Measurements from ENCODE around the gene AKAP6.

The AKAP6 gene

GRCh38 chr14:32602699-32603098 lies 273.6 kb downstream of the AKAP6 start:
- no peak overlapping the region for H2AFZ ChIP-seq (ENCODE audit: low read length)

GRCh38 chr14:32603992-32604565 lies 275.0 kb downstream of the AKAP6 start:
- H3F3A ChIP-seq (ENCODE audit: insufficient read depth, low read length): no peaks in the 10 kb centered on the region
- no peaks in the 10 kb centered on the region for H3K27me3 ChIP-seq (ENCODE audit: insufficient read depth, low read length)
- no peak overlapping the region for H3K9ac ChIP-seq (ENCODE audit: low read length)
- H4K20me1 ChIP-seq (ENCODE audit: insufficient read depth, low read length): no peaks in the 10 kb centered on the region
- no peaks in the 10 kb centered on the region for H3K36me3 ChIP-seq (ENCODE audit: insufficient read depth, low read length)
- no peaks in the 10 kb centered on the region for H3K4me1 ChIP-seq (ENCODE audit: insufficient read depth, low read length, severe bottlenecking)
- no peaks in the 10 kb centered on the region for H3K9me3 ChIP-seq (ENCODE audit: low read length)
- H3K79me2 ChIP-seq (ENCODE audit: insufficient read depth, low read length): no peaks in the 10 kb centered on the region
- no peak overlapping the region for H3K4me3 ChIP-seq (ENCODE audit: low read depth, low read length, poor library complexity, severe bottlenecking)
- TF ChIP-seq EZH2 (IDR thresholded peaks at IDR 0.05; ENCODE audit: borderline replicate concordance, low read length): no peak
- TF ChIP-seq CTCF (IDR thresholded peaks at IDR 0.05; ENCODE audit: low read length): no peak
- no peak overlapping the region for H3K27ac ChIP-seq (ENCODE audit: low read depth, low read length, poor library complexity, severe bottlenecking)
- H3K9me2 ChIP-seq (ENCODE audit: low read depth, low read length): no peaks in the 10 kb centered on the region
- H3K4me2 ChIP-seq (ENCODE audit: low read length): no peak overlapping the region
- no peak overlapping the region for H2AFZ ChIP-seq (ENCODE audit: low read length)

More at GRCh38 chr14:32602699-32603098, 273.6 kb downstream of the AKAP6 start:
- no peaks in the 10 kb centered on the region for H3K9me3 ChIP-seq (ENCODE audit: low read length)
- H3K79me2 ChIP-seq (ENCODE audit: insufficient read depth, low read length): no peaks in the 10 kb centered on the region
- H3F3A ChIP-seq (ENCODE audit: insufficient read depth, low read length): no peaks in the 10 kb centered on the region
- H4K20me1 ChIP-seq (ENCODE audit: insufficient read depth, low read length): no peaks in the 10 kb centered on the region
- no peak overlapping the region for H3K4me2 ChIP-seq (ENCODE audit: low read length)
- no peaks in the 10 kb centered on the region for H3K36me3 ChIP-seq (ENCODE audit: insufficient read depth, low read length)
- H3K4me3 ChIP-seq (ENCODE audit: low read depth, low read length, poor library complexity, severe bottlenecking): no peak overlapping the region
- no peak for TF ChIP-seq CTCF (IDR thresholded peaks at IDR 0.05; ENCODE audit: low read length)
- TF ChIP-seq EZH2 (IDR thresholded peaks at IDR 0.05; ENCODE audit: borderline replicate concordance, low read length): no peak
- no peaks in the 10 kb centered on the region for H3K4me1 ChIP-seq (ENCODE audit: insufficient read depth, low read length, severe bottlenecking)
- no peaks in the 10 kb centered on the region for H3K27me3 ChIP-seq (ENCODE audit: insufficient read depth, low read length)
- H3K27ac ChIP-seq (ENCODE audit: low read depth, low read length, poor library complexity, severe bottlenecking): no peak overlapping the region
- no peaks in the 10 kb centered on the region for H3K9me2 ChIP-seq (ENCODE audit: low read depth, low read length)
- no peak overlapping the region for H3K9ac ChIP-seq (ENCODE audit: low read length)

GRCh38 chr14:32606301-32606700 lies 277.2 kb downstream of the AKAP6 start:
- H3K79me2 ChIP-seq (ENCODE audit: insufficient read depth, low read length): no peaks in the 10 kb centered on the region
- H4K20me1 ChIP-seq (ENCODE audit: insufficient read depth, low read length): no peaks in the 10 kb centered on the region
- no peaks in the 10 kb centered on the region for H3K9me2 ChIP-seq (ENCODE audit: low read depth, low read length)
- no peak overlapping the region for H2AFZ ChIP-seq (ENCODE audit: low read length)
- no peak overlapping the region for H3K4me3 ChIP-seq (ENCODE audit: low read depth, low read length, poor library complexity, severe bottlenecking)
- no peaks in the 10 kb centered on the region for H3K36me3 ChIP-seq (ENCODE audit: insufficient read depth, low read length)
- no peak overlapping the region for H3K27ac ChIP-seq (ENCODE audit: low read depth, low read length, poor library complexity, severe bottlenecking)
- H3F3A ChIP-seq (ENCODE audit: insufficient read depth, low read length): no peaks in the 10 kb centered on the region
- no peaks in the 10 kb centered on the region for H3K4me1 ChIP-seq (ENCODE audit: insufficient read depth, low read length, severe bottlenecking)
- H3K27me3 ChIP-seq (ENCODE audit: insufficient read depth, low read length): no peaks in the 10 kb centered on the region
- TF ChIP-seq CTCF (IDR thresholded peaks at IDR 0.05; ENCODE audit: low read length) (no peak), EZH2 (IDR thresholded peaks at IDR 0.05; ENCODE audit: borderline replicate concordance, low read length) (no peak)
- no peak overlapping the region for H3K4me2 ChIP-seq (ENCODE audit: low read length)
- no peaks in the 10 kb centered on the region for H3K9me3 ChIP-seq (ENCODE audit: low read length)
- H3K9ac ChIP-seq (ENCODE audit: low read length): no peak overlapping the region
